Measurements from ENCODE around the gene GALNT2. TPM values are rescaled to one million over a fixed set of nuclear protein-coding genes. Genes with fewer than 3 reads are reported as not detected.

GALNT2 gene
- total and polyA plus RNA-seq, 2 experiments from 2014 or later = 17.8 to 48.3 TPM

GRCh38 chr1:230113593-230114236 is 46.7 kb downstream of the GALNT2 start:
- ATAC-seq = no peak
- no peak overlapping the region for H2AFZ ChIP-seq
- TF ChIP-seq CREB1 (CRISPR knock-in tag; IDR thresholded peaks at IDR 0.05; ENCODE audit: low read depth) (no peak), ETS1 (IDR thresholded peaks at IDR 0.05) (no peak), REST (IDR thresholded peaks at IDR 0.05; ENCODE audit: unreplicated experiment) (no peak), JUNB (IDR thresholded peaks at IDR 0.05; ENCODE audit: unreplicated experiment) (no peak), ZNF114 (CRISPR knock-in tag; IDR thresholded peaks at IDR 0.05) (no peak), CTCF (conservative IDR thresholded peaks at IDR 0.05; ENCODE audit: low read depth in 2 of 2) (no peak), EZH2 (IDR thresholded peaks at IDR 0.05; ENCODE audit: low read depth, unreplicated experiment) (no peak), ZNF331 (CRISPR knock-in tag; IDR thresholded peaks at IDR 0.05; ENCODE audit: low read depth) (no peak), ZNF462 (CRISPR knock-in tag; IDR thresholded peaks at IDR 0.05) (no peak), NANOG (IDR thresholded peaks at IDR 0.05; ENCODE audit: borderline replicate concordance) (no peak), STAT1 (IDR thresholded peaks at IDR 0.05; ENCODE audit: unreplicated experiment) (no peak), POLR2AphosphoS5 (IDR thresholded peaks at IDR 0.05; ENCODE audit: low read depth) (no peak), EZH2phosphoT487 (IDR thresholded peaks at IDR 0.05; ENCODE audit: unreplicated experiment) (no peak)
- H3K4me3 ChIP-seq = no peak overlapping the region
- H3K36me3 Mint-ChIP-seq (ENCODE audit: low read depth) = peaks cover 4% of the 10 kb centered on the region; the same call in 1 of the 3 replicates
- DNase-seq (ENCODE audit: low spot score) = no peak
- no peaks in the 10 kb centered on the region for H3K27me3 ChIP-seq (ENCODE audit: insufficient read depth)
- peaks cover 41% of the 10 kb centered on the region for H3K4me1 ChIP-seq (ENCODE audit: insufficient read depth)
- H3K79me2 ChIP-seq (replicated peaks; ENCODE audit: insufficient read depth) = peaks cover 77% of the 10 kb centered on the region
- no peaks in the 10 kb centered on the region; the same call in 1 of the 2 replicates for H3K9me2 ChIP-seq (ENCODE audit: insufficient read depth)
- H3K4me2 ChIP-seq = no peak overlapping the region
- H3K9me3 Mint-ChIP-seq = no peaks in the 10 kb centered on the region
- 0 out of 2 replicates have a peak, but pooled peaks cover 3% of the 10 kb centered on the region for H3F3A ChIP-seq (replicated peaks; ENCODE audit: low read depth)
- H3K36me3 ChIP-seq (ENCODE audit: insufficient read depth) = no peaks in the 10 kb centered on the region
- no peaks in the 10 kb centered on the region; the same call in 1 of the 2 replicates for H4K20me1 ChIP-seq (replicated peaks; ENCODE audit: insufficient read depth)
- H3K4me1 Mint-ChIP-seq = peaks cover 49% of the 10 kb centered on the region
- H3K27me3 Mint-ChIP-seq (ENCODE audit: insufficient read depth, low read depth, poor library complexity) = peaks cover 6% of the 10 kb centered on the region
- H3K27ac Mint-ChIP-seq = peak overlapping the region; percentile 40; the same call in 1 of the 2 replicates
- H3K27ac ChIP-seq (ENCODE audit: low read depth) = no peak overlapping the region
- no peak overlapping the region; the same call in 2 of the 3 replicates for H3K4me3 Mint-ChIP-seq

All from GM23338 (cell line).